HL-60 (cell line): ENCODE measurements around the gene HS1BP3.

Source experiments
- DNase-seq, 2 experiments: peaks; one replicate each; pipeline ENCODE4 v3.0.0-alpha.2; 2010 to 2020; ENCODE audit warnings: low read depth in 1 of 2, low spot score in 1 of 2
- H3K27ac ChIP-seq: fragments of 250-450 bp; sonication (Bioruptor Pico); replicated peaks from 2 replicates; pipeline ENCODE4 v1.5.1; 2020; ENCODE audit warnings: mild to moderate bottlenecking, moderate library complexity
- H3K27me3 ChIP-seq: fragments of 250-450 bp; sonication (Bioruptor Pico); 2 replicates; pipeline ENCODE4 v1.5.1; 2021; ENCODE audit warnings: mild to moderate bottlenecking, moderate library complexity; ENCODE audit not compliant: insufficient read depth, poor library complexity, severe bottlenecking
- H3K4me3 ChIP-seq: replicated peaks from 2 replicates; pipeline ENCODE4 v1.5.1; 2011; ENCODE audit warnings: mild to moderate bottlenecking, control low read depth, low read length; ENCODE audit not compliant: insufficient read depth
- CTCF ChIP-seq: IDR thresholded peaks from one replicate; pipeline ENCODE4 v1.5.1; 2011; ENCODE audit warnings: low read length, control low read depth, inconsistent platforms; ENCODE audit not compliant: insufficient read depth
- GABPA ChIP-seq: IDR thresholded peaks from 2 replicates; pipeline ENCODE4 v1.6.1; 2012; ENCODE audit warnings: low read depth
- POLR2AphosphoS5 ChIP-seq: IDR thresholded peaks from 2 replicates; pipeline ENCODE4 v1.6.1; 2012; ENCODE audit warnings: low read depth
- REST ChIP-seq: IDR thresholded peaks from 2 replicates; pipeline ENCODE4 v1.6.1; 2012; ENCODE audit warnings: low read depth; ENCODE audit not compliant: insufficient replicate concordance
- SPI1 ChIP-seq: IDR thresholded peaks from 2 replicates; pipeline ENCODE4 v1.6.1; 2012; ENCODE audit warnings: low read depth, mild to moderate bottlenecking, borderline replicate concordance

The HS1BP3 gene

GRCh38 chr2:20631617-20632307 lies 19.1 kb downstream of the HS1BP3 start:
- DNase-seq = no peak
- H3K4me3 ChIP-seq = no peak overlapping the region
- H3K27ac ChIP-seq = no peak overlapping the region
- H3K27me3 ChIP-seq = no peaks in the 10 kb centered on the region
- TF ChIP-seq REST = no peak
- no peak for TF ChIP-seq POLR2AphosphoS5
- TF ChIP-seq SPI1 = no peak
- TF ChIP-seq GABPA = no peak
- TF ChIP-seq CTCF = no peak

- Histone ChIP-seq H3K27me3 (no peaks in the 10 kb centered on the region), H3K4me3 (no peak overlapping the region), H3K27ac (no peak overlapping the region)
- TF ChIP-seq CTCF (no peak), REST (no peak), GABPA (no peak), SPI1 (no peak), POLR2AphosphoS5 (no peak)
- no peak for DNase-seq
Measured at GRCh38 chr2:20630967-20631366, 19.9 kb downstream of the HS1BP3 start.

GRCh38 chr2:20629581-20630171 lies 21.2 kb downstream of the HS1BP3 start:
- no peak for DNase-seq
- Histone ChIP-seq H3K4me3 (no peak overlapping the region), H3K27me3 (no peaks in the 10 kb centered on the region), H3K27ac (no peak overlapping the region)
- TF ChIP-seq POLR2AphosphoS5 (no peak), REST (no peak), SPI1 (no peak), CTCF (no peak), GABPA (no peak)
